Mammary epithelial cell (primary cell): ENCODE results near the gene TCERG1L.

Experiments used
- EZH2 ChIP-seq: IDR thresholded peaks from 2 replicates; pipeline ENCODE4 v1.6.1; 2012; ENCODE audit warnings: low read length, inconsistent platforms, borderline replicate concordance
- TF ChIP-seq, protein P1 (sequence below), 2 donors: IDR thresholded peaks in 1 of 2; conservative IDR thresholded peaks in 1 of 2; 2 replicates each; pipeline ENCODE4 v1.5.1; 2011 to 2012; ENCODE audit warnings: inconsistent platforms in 2 of 2, low read length in 2 of 2, mild to moderate bottlenecking in 2 of 2, control low read depth in 1 of 2, low read depth in 1 of 2; ENCODE audit not compliant: insufficient read depth in 1 of 2; ENCODE audit errors: extremely low read depth in 1 of 2

DNA sequence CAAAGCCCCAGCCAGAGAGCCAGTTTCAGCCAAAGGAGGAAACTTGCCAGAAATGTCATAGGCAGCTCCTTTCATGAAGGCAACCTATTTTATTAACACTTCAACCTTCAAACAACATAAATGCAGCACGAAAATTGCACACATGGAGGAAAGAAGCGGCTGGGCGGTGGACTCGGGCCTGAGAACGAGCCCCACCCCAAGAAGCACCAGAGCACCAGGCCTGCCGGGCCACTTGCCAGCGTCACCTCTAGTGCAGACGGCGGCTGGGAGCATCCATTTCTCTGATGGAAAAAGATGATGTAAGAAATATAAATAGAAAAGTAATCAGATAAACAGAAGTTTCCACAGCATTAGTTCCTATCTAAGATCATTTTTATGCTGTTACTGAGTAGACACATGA, 100.0 kb downstream of the TCERG1L start:
- TF ChIP-seq, protein P1, sequence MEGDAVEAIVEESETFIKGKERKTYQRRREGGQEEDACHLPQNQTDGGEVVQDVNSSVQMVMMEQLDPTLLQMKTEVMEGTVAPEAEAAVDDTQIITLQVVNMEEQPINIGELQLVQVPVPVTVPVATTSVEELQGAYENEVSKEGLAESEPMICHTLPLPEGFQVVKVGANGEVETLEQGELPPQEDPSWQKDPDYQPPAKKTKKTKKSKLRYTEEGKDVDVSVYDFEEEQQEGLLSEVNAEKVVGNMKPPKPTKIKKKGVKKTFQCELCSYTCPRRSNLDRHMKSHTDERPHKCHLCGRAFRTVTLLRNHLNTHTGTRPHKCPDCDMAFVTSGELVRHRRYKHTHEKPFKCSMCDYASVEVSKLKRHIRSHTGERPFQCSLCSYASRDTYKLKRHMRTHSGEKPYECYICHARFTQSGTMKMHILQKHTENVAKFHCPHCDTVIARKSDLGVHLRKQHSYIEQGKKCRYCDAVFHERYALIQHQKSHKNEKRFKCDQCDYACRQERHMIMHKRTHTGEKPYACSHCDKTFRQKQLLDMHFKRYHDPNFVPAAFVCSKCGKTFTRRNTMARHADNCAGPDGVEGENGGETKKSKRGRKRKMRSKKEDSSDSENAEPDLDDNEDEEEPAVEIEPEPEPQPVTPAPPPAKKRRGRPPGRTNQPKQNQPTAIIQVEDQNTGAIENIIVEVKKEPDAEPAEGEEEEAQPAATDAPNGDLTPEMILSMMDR (conservative IDR thresholded peaks at IDR 0.05 in 1 of 2, IDR thresholded peaks at IDR 0.05 in 1 of 2; ENCODE audit: extremely low read depth in 1 of 2, insufficient read depth in 1 of 2, low read depth in 1 of 2, low read length in 2 of 2): no peak
- no peak for TF ChIP-seq EZH2
